ENCODE data around the gene PTPN1.
"Not testable (repeated sequence)": the region's sequence is repeated elsewhere in the genome, so short reads cannot be mapped to it uniquely, and the experiment has no call there.

Gene PTPN1

DNA sequence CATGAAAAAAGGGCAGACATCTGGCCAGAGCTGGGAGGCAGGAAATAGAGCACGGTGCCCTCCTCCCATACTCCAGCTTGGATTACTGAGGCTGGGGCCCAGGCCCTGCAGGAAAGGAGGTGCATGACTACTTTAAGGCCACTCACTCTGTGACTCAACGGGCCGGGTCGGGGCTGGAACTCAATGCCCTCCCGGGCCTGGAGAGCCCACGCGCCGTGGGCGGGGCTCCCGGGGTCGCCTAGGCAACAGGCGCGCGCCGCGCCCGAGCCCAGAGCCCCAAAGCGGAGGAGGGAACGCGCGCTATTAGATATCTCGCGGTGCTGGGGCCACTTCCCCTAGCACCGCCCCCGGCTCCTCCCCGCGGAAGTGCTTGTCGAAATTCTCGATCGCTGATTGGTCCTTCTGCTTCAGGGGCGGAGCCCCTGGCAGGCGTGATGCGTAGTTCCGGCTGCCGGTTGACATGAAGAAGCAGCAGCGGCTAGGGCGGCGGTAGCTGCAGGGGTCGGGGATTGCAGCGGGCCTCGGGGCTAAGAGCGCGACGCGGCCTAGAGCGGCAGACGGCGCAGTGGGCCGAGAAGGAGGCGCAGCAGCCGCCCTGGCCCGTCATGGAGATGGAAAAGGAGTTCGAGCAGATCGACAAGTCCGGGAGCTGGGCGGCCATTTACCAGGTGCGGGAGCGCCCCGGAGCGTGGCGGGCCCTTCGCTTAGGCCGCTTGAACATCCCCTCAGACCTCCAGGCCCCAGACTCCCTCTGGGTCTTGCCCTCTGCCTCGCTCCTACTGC lies at the start of gene PTPN1:
PTPN1 (plus strand) TSS at position 461 of the 783 bp plus-strand sequence; CDS start at position 606, 145 bp downstream.
- peak; percentile 99 for DNase-seq

DNA sequence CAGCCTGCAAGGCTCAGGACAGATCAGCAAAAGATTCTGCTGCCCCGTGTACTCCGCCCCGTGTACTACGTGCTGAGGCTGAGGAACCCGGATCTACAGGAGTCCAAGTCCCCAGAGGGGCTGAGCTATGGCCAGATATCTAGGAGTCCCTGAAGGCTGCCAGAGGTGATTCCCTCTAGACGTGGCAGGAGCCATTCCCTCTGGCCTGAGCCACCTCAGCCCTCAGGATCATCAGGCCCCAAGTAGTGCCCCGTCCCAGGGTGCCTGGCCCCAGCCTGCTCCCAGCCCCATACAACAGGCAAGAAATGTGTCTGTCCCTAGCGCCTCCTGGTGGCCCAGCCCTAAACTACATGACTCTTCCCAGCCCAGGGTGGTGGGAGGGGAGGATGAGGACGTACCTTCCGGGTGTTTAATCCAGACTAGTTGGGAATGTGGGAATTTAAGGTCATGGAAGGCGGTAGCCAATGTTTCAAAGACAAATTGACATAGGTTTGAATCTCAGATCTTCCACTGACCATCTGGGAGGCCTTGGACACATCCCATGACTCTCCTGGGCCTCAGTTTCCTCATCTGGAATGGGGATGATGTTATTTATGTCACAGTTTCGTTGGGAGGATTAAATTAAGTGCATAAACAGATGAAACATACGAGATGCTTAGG lies 49.4 kb upstream of the PTPN1 start:
- peak; percentile 76 to 78 for DNase-seq

DNA sequence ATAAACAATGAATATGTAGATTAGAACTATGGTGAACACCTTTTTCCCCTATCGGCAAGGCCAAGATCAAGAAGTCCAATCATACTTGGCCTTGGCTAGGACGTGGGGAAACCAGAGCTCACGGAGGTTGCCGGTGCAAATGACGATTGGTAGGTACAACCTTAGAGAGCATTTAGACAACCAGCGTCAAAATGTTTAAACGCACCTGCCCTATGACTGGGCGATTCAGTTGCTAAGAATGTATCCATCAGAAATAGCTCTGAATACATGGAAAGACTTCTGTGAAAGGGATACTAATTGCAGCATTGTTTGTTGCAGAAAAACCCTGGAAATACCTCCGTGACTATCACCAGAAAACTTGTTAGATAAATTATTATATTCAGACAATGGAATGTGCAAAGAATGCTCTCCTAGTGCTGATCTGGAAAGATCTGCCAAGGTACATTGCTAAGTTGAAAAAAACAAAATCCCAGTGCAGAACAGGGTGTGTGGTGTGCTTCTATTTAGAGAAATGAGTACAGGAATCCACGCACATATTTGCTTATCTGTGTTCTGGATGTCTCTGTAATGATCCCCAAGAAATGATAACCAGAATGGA lies 48.0 kb upstream of the PTPN1 start:
- DNase-seq, result no peak

DNA sequence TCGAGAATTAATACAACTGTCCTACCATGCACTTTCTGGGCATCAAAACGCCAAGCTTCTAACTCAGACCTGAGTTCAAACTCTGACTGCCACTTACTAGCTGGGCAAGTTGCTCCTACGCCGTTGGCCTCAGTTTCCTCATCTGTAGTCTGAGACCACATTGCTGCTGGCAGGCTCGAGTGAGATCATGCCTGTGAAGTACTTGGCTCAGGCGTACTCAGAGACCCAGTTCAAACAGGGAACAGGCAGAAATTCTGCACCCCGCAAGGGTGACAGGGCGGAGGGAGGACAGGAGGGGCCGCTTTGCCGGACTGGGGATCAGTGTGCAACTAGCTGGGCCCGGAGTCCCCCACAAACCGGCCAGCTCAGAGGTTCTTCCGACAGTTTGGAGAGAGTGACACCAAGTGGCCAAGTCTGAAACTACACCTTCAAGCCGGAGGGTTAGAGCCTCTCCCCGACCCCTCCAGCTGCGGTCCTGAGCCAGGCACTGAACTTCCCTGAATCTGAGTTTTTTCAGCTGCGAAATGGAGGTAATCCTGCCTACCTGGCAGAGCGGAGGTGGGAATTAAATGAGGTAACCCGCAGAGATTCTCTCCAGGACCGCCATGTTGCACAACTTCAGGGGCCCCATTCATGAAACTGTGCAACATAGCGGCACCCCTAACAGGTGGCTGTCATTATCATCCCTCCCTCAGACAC lies 46.0 kb upstream of the PTPN1 start:
- peak; percentile 29 to 43 for DNase-seq

DNA sequence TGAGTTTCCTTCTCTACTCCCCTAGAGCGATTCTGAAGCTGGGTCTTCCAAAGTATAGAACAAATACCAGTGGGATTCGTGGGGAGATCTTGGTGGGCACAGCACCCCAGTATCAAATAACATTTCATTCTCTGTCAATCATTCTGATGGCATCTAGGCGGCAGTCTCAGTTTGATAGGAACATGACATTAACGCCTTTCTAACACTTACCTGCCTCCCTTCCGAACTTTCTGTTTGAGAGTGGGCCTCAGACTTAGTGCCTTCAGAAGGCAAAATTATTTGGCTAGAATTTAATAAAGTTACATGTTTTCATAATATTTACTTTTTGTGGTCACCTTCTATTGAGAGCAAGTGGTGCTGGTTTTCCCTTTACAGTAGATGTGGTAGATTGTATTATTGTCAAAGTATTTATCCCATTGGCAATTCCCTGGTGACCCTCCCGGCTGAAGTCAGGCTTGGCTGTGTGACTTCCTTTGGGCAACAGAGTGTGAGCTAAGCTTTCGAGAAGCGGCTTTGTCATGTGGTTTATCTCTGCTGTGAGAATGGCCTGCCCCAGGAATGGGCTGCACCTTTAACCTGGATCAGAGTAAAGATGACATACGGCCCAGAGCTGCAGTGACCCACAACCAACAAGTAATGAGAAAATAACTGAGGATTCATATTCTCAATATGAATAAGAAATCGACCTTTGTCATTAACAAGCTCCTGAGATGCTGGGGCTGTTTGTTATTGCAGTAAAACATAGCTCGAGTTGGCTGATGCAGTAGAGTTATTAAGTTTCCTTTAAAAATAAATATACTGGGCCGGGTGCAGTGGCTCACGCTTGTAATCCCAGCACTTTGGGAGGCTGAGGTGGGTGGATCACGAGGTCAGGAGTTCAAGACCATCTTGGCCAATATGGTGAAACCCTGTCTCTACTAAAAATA lies 45.2 kb upstream of the PTPN1 start:
- no peak for DNase-seq

DNA sequence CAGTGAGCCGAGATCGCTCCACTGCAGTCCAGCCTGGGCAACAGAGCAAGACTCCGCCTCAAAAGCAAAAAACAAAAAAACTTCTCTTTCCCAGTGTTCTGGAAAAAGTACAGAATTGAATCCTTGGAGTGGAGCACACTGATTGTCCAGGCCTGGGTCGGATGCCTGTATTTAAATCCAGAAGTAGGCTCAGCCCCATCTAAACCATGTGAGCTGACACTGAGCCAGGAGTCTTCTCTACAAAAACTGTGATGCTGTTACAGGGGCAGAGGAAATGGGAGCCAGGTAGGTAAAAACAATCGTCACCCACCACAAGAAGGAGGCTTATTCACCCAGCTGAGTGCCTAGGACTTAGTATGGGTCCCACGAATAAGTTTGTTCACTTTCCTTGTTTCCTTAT lies 43.0 kb upstream of the PTPN1 start:
- no peak for DNase-seq

DNA sequence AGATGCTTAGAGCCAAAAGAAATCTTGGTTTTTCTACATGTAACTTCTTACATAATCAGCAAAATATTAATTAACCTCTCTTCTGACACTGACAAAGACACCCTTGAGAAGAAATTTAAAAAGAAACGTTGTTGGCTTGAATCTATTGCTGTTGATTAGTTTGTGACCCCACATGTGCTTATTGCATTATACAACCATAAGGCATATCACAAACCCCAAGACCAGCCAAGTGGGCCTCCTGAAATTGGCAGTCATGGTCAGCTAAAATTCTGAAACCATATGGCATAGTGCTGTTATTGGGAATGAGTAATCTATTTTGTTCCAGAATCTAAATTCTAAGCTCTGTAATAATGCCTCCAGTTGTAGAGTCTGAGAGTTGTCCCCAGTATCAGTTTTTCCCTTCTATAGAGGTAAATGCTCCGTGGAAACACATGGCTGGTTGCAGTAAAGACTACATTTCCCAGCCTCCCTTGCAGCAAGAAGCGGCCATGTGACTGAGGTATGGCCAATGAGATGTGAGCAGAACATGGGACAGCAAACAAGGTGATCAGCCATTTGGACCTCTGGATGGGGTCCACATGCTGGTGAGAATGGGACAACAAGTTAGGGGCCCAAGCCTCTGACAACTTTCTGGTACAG lies 42.3 kb upstream of the PTPN1 start:
- DNase-seq, result peak in 1 of 2 experiments; percentile 17

DNA sequence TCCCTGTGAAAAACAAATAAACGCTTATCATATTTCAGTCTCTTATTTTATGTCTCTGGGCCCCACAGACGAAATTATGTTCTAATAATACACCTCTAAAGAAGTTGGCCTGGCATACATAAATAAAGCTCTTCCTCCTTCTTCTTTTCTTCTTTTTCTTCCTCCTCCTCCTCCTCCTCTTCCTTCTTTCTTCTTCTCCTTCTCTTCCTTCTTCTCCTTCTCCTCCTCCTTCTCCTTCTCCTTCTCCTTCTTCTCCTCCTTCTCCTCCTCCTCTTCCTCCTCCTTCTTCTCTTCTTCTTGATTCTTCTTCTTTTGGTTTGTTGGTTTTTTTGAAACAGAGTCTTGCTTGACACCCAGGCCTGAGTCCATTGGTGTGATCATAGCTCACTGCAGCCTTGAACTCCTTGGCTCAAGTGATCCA lies 41.8 kb upstream of the PTPN1 start:
- DNase-seq, result no peak

DNA sequence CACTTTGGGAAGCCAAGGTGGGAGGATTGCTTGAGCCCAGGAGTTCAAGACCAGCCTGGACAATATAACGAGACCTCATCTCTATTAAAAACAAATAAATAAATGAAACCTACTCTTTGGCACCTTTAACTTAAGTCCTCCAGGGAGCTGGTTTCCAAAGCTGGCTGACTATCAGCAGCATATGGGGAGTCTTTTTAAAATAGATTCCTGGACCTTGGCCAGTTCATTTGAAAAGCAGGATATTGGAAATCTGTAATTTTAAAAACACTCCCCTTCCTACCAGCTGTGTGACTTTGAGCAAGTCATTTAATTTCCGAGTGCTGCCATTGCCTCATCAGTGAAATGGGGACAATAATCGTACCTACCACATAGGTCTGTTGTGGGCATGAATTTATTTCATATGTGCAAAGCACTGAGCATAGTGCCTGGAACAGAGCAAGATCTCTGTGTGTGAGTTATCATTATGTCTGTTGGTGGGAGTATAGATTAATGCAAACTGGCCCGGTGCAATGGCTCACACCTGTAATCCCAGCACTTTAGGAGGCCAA lies 40.9 kb upstream of the PTPN1 start:
- DNase-seq, result no peak

DNA sequence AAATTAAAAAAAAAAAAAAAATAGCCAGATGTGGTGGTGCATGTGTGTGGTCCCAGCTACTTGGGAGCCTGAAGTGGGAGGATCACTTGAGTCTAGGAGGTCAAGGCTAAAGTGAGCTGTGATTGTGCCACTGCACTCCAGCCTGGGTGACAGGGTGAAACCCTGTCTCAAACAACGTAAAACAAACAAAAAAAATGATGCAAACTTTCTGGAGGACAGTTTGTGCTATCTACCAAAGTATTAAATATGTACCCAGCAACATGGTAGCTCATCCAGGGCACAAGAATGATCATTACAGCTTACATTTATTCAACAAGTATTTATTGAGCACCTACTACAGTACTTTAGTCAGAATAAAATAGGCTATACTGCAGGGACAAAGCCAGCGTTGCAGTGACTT lies 40.4 kb upstream of the PTPN1 start:
- DNase-seq, result no peak

DNA sequence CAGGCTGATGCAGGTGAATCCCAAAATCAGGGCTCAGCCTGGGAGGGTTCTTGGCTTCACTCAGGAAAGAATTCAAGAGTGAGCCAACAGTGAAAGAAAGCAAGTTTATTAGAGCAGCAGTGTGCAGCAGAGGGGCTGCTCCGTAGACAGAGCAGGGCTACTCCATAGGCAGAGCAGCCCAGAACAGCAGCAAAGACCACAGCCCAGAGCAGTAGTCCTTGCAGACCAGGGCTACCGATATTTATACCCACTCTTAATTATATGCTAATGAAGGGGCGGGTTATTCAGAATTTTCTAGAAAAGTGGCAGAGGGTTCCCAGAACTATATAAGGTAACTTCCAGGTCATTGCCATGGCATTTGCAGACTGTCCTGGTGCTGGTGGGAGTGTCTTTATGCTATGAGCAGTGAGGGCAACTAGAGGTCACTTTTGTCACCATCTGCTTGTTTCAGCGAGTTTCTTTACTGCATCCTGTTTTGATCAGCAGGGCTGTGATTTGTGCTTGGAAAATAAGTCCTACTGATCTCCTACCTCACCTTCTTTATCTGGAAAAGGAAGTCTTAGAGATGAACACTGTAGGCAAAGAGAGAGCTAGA lies 39.8 kb upstream of the PTPN1 start:
- DNase-seq, result no peak

DNA sequence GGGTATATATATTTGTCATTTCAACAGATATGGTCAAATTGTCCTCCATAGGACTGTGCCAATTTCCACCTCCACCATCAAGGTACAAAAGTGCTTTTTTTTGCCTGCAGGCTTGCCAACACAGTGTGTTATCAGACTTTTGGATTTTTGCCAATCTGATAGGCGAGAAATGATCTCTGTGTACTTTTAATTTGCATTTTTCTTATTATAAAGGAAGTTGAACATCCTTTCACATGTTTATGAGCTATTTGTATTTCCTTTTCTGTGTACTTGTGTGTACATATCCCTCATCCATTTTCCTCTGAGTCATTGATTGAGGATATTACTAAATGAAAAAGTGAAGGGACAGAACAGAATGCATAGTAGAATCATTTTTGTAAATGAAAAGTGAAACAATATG lies 39.0 kb upstream of the PTPN1 start:
- DNase-seq, result no peak

DNA sequence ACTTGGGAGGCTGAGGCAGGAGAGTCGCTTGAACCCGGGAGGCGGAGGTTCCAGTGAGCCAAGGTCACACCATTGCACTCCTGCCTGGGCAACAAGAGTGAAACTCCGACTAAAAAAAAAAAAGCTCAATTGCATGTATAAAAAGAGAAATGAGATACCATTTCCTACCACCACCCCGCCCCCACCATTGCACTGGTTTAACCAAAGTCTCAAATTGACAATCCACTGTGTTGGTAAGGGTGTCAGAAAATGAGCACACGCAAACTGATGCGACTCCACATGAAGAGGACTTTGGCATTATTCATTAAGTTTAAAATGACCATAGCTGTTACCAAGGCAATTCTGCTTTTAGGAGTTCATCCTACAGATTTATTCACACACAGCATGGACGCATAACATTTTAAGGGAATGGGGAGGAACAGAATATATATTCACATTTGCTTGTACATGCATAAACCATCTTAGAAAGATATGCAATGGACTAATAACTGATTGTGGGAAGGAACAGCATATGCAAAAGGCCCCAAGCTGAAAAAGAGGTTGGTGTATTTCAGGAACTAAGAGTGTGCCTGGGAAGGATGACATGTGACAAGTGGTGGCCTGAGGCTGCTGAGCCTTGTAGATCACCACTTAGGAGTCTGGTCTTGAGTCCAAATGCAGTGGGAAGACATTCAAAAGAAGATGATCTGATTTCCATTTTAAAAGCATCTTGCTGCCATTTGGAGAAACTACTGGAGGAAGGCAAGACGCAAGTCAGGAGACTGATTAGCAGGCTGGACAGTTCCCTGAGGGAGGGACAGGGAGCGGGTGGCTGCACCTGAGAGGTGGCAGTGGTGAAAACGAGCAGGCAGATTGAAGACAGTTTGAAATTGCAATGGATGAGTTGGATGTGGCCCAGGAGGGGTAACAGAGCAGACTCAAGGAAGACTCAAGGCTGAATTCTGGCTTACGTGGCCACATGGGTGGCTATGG lies 37.2 kb upstream of the PTPN1 start:
- no peak for DNase-seq

DNA sequence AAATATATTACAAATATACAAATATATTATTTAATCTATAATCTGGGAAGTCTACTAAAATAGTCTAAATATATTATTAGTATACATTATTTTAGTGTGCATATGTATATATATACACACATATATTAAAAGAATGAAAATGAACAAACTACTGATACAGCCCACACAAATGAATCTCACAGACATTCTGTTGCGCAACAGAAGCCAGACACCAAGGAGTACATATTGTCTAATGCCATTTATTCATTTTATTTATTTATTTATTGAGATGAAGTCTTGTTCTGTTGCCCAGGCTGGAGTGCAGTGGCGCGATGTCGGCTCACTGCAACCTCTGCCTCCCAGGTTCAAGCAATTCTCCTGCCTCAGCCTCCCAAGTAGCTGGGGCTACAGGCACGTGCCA lies 35.8 kb upstream of the PTPN1 start:
- DNase-seq, result not testable (repeated sequence)

DNA sequence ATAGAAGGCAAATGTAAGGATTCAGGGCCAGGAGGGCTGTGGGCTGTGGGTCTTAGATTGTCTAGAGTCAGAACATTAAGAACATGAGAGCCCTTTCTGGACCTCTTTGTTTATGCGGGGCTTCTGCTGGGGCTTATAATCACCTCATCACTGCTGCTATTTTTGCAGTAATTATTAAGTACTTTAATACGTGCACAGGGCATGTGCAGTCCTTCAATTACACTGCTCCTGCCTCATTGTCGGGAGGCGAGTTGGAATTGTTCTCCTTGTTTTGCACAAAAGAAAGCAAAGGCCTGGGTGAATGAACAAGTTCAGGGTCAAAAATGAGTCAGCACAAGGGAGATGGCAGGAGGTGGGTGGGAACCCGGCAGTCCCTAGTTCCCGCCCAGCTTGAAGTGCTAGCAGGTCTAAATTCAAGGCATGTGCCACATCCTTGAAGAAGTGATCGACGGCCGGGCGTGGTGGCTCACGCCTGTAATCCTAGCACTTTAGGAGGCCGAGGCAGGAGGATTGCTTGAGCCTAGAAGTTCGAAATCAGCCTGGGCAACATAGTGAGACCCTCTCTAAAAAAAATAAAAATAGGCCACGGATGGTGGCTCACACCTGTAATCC lies 34.4 kb upstream of the PTPN1 start:
- no peak for DNase-seq

DNA sequence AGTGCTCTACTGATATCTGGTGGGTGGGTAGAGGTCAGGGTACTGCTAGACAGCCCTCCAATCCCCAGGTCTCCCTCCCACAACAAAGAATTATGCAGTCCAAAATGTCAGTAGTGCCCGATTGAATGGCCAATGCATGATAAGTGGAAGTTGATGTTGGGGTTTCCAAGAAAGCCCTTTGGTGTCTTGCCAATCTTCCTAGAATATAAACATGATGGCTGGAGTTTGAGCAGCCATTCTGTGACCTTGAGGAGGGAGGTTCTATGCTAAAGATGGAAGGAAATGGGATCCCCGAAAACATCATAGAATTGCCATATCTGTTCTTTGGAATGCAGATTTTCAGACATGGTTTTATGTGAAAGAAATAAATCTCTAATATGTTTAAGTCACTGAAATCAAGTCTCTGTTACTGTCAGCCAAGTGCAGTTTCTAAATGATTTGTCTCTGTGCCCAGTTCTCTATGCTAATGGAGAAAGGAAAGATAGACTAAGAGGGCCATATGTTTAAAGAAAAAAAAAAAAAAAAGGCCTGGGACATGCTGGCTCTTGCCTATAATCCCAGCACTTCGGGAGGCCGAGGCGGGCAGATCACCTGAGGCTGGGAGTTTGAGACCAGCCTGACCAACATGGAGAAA lies 32.8 kb upstream of the PTPN1 start:
- no peak for DNase-seq

DNA sequence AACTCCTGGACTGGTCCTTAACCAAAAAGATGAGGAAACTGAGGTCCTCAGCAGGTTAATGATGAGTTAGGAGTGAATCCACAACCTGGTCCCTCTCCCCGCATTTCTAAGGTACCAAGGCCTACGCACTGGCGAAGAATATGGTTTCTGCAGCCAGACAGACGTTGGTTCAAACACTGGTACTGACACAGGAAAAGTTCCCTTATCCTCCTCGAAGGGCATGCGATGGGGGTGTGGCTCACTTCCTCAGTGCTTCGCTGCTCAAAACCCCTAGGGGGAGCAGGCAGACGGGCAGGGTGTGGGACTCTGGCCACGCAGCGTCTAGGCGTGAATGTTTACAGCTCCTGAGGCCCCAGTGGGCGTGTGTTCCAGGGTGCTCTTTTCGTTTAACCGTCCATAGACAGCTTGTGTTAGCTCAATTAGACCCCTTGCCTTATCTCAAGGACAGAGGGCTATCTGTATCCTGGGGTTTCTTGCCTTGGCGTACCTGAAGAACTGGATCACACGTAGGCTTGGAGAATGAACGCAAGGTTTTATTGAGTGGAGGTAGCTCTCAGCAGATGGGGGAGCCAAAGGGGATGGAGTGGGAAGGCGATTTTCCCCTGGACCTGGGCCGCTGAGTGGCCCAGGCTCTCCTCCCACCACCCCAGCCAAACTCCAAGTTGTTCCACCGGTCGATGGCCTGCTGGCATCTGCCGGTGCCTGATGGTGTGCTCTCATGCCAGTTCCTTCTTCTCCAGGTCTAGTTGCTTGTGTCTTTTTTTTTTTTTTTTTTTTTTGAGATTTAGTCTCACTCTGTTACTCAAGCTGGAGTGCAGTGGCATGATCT lies 31.8 kb upstream of the PTPN1 start:
- peak; percentile 73 to 74 for DNase-seq

DNA sequence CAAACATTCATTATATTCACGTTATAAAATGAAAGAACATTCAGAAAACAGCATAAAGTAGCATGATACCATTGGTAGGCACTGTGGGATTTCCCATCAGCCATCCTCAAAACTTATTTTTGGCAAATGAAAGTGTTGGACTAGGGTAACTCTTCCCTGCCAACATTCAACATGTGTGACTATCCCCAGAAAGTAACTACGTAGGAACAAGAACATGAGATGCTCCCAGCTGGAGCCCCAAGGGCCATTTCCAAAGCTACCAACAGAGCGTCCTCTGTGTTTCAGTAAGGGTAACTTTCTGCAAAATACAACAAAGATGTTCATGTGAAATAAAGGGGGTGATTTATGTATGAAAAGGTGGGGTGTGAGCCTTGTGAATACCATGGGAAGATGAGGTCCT lies 28.4 kb upstream of the PTPN1 start:
- DNase-seq, result no peak
